K562 (cell line): Measurements from ENCODE around the gene ERMN. TPM values are rescaled to one million over a fixed set of nuclear protein-coding genes. Genes with fewer than 3 reads are reported as not detected.

Experiments
- ATAC-seq: fragments of 200-7000 bp; cut with Tn5 transposase; 3 replicates; pipeline ENCODE4 v1.9.1; 2020; ENCODE audit warnings: moderate library complexity
- BruUV-seq: library from RNA; stranded (reverse); fragments of 400-500 nt; replicated peaks from 2 replicates; lab custom pipeline; 2021; lab: Mats Ljungman, UMichigan
- CTCF ChIA-PET: fragments of 300-600 bp; formaldehyde crosslinking; extraction: SDS; loops from one replicate; lab custom pipeline; 2021; ENCODE audit warnings: low intra/inter-chr PET ratio; lab: Yijun Ruan, JAX
- POLR2A ChIA-PET: fragments of 300-600, 350-650 bp; sonication (Branson Sonifier 250); formaldehyde crosslinking; extraction: SDS; loops from one replicate; lab custom pipeline; 2021; ENCODE audit warnings: antibody characterized with exemption, inconsistent platforms; lab: Yijun Ruan, JAX
- DNase-seq, 4 experiments: peaks; one replicate each; pipeline versions ENCODE4 v3.0.0 to v3.0.0-alpha.2; 2011 to 2018; ENCODE audit warnings: low spot score in 3 of 4, mixed read lengths in 3 of 4; ENCODE audit errors: extremely low read depth in 1 of 4
- FAIRE-seq: peaks from 2 replicates; lab custom pipeline; 2011; peaks lifted over from hg19 to GRCh38; lab: Jason Lieb, UNC
- H2AFZ ChIP-seq: 2 replicates; pipeline ENCODE4 v1.6.0; 2011; ENCODE audit warnings: low read depth, low read length, control low read depth, inconsistent platforms
- H3K27ac ChIP-seq: fragments of 200-600 bp; 3 replicates; pipeline ENCODE4 v1.8.0; 2011; ENCODE audit warnings: low read depth, mild to moderate bottlenecking, control low read depth, inconsistent platforms, low read length, moderate library complexity, mixed read lengths; ENCODE audit errors: extremely low read depth
- H3K27me3 ChIP-seq, 2 experiments: fragments of 300-600 bp in 1 of 2; 2 replicates in 1 of 2; 3 replicates in 1 of 2; pipeline versions ENCODE4 v1.6.0 to v1.8.0; 2011; ENCODE audit warnings: inconsistent platforms in 2 of 2, low read length in 2 of 2, mild to moderate bottlenecking in 1 of 2, mixed read lengths in 1 of 2, moderate library complexity in 1 of 2; ENCODE audit not compliant: control insufficient read depth in 2 of 2, insufficient read depth in 2 of 2
- H3K36me3 ChIP-seq: fragments of 300-600 bp; 3 replicates; pipeline ENCODE4 v1.8.0; 2011; ENCODE audit warnings: mild to moderate bottlenecking, low read length, inconsistent platforms; ENCODE audit not compliant: control insufficient read depth, insufficient read depth
- H3K4me1 ChIP-seq, 2 experiments: fragments of 200-600 bp in 1 of 2; replicated peaks in 1 of 2; 2 replicates in 1 of 2; 3 replicates in 1 of 2; pipeline versions ENCODE4 v1.5.1 to v1.8.0; 2011; ENCODE audit warnings: inconsistent platforms in 2 of 2, low read length in 2 of 2, mild to moderate bottlenecking in 1 of 2, mixed read lengths in 1 of 2, moderate library complexity in 1 of 2; ENCODE audit not compliant: control insufficient read depth in 2 of 2, insufficient read depth in 2 of 2
- H3K4me2 ChIP-seq: 2 replicates; pipeline ENCODE4 v1.6.1; 2011; ENCODE audit warnings: low read length, control low read depth, inconsistent platforms, mixed read lengths; ENCODE audit not compliant: insufficient read depth
- H3K4me3 ChIP-seq: fragments of 200-600 bp; sonication (generic), shearing (Covaris generic); 2 replicates; pipeline ENCODE4 v1.5.1; 2016; ENCODE audit warnings: control low read depth, inconsistent platforms
- H3K79me2 ChIP-seq: fragments of 200-600 bp; 3 replicates; pipeline ENCODE4 v1.8.0; 2011; ENCODE audit warnings: low read length, inconsistent platforms; ENCODE audit not compliant: control insufficient read depth, insufficient read depth
- H3K9ac ChIP-seq, 2 experiments: 2 replicates each; pipeline versions ENCODE4 v1.6.0 to v1.6.1; 2011; ENCODE audit warnings: low read depth in 2 of 2, low read length in 2 of 2, control low read depth in 1 of 2, inconsistent platforms in 1 of 2, mild to moderate bottlenecking in 1 of 2, mixed read lengths in 1 of 2; ENCODE audit not compliant: insufficient read depth in 1 of 2
- H3K9me1 ChIP-seq: one replicate; pipeline ENCODE4 v1.6.0; 2011; ENCODE audit warnings: inconsistent platforms, mild to moderate bottlenecking, low read length, moderate library complexity; ENCODE audit not compliant: control insufficient read depth, insufficient read depth
- H3K9me3 ChIP-seq: replicated peaks from 2 replicates; pipeline ENCODE4 v1.5.1; 2011; ENCODE audit warnings: low read depth, low read length, inconsistent platforms; ENCODE audit not compliant: control insufficient read depth, insufficient read depth
- H4K20me1 ChIP-seq: replicated peaks from 2 replicates; pipeline ENCODE4 v1.6.1; 2011; ENCODE audit warnings: low read length, inconsistent platforms, mixed read lengths; ENCODE audit not compliant: control insufficient read depth, insufficient read depth
- CBFA2T2 ChIP-seq: fragments of 450-650 bp; conservative IDR thresholded peaks from 2 replicates; pipeline ENCODE4 v1.6.1; 2017; ENCODE audit warnings: mild to moderate bottlenecking
- RAD51 ChIP-seq: fragments of 450-650 bp; IDR thresholded peaks from 2 replicates; pipeline ENCODE4 v1.7.1; 2016; ENCODE audit warnings: low read depth, mild to moderate bottlenecking, borderline replicate concordance
- THAP7 ChIP-seq: fragments of 250-450 bp; sonication (Bioruptor Pico); IDR thresholded peaks from 2 replicates; pipeline ENCODE4 v1.5.0; 2021
- WGBS: fragments of 100-300 bp; shearing (Covaris generic); methylation state at CpG from one replicate; pipeline ENCODE4 v1.1.6; 2016; ENCODE audit warnings: low coverage, mixed read lengths; ENCODE audit not compliant: insufficient coverage; ENCODE audit errors: missing lambda C conversion rate; 5-methylcytosine and 5-hydroxymethylcytosine counted together
- in situ Hi-C: fragments of 300-500 bp; cut with MboI; formaldehyde crosslinking; loops from 4 replicates; pipeline ENCODE4 v1.15.0; 2018; ENCODE audit warnings: inconsistent platforms, mixed read lengths
- intact Hi-C: fragments of 100-400 bp; cut with micrococcal nuclease; formaldehyde crosslinking; loops from 2 replicates; pipeline ENCODE4 v1.14.2; 2022
- polyA plus RNA-seq, 8 experiments: library from polyadenylated mRNA; depleted of rRNA in 4 of 8; stranded (reverse) in 5 of 8; unstranded in 3 of 8; fragments of >200 nt; fragmentation: Nextera tagmentation in 2 of 8; fragmentation: Illumina TruSeq in 1 of 8; extraction: Ambion mirVana in 2 of 8; extraction: Trizol in 1 of 8; gene quantifications; 2 replicates each; pipeline versions ENCODE4 v1.2.1 to v1.2.3, GENCODE V29; 2011 to 2014; ENCODE audit warnings: inconsistent platforms in 1 of 8, missing spikeins in 1 of 8
- total RNA-seq, 7 experiments: library from RNA; depleted of rRNA in 6 of 7; stranded (reverse); fragments of >200 nt in 6 of 7; fragmentation: Illumina TruSeq in 2 of 7; extraction: Trizol in 2 of 7; gene quantifications; 2 replicates each; pipeline versions ENCODE4 v1.2.1 to v1.2.3, GENCODE V29; 2011 to 2021; ENCODE audit warnings: low replicate concordance in 1 of 7
- TF ChIP-seq, protein P1 (sequence below): sonication (generic); formaldehyde crosslinking; IDR thresholded peaks from 2 replicates; pipeline ENCODE4 v1.8.0; 2023; ENCODE audit warnings: mild to moderate bottlenecking, missing genetic modification reagents
- TF ChIP-seq, protein P2 (sequence below): fragments of 450-650 bp; formaldehyde crosslinking; IDR thresholded peaks from 2 replicates; pipeline ENCODE4 v1.4.0; 2020; ENCODE audit warnings: mild to moderate bottlenecking, mixed read lengths

The ERMN gene
- total and polyA plus RNA-seq, 9 of the 15 experiments (the other 6 are each of a cell fraction or from before 2014, with no cell fraction given), result 0.03 to 0.11 (median 0.05) TPM; not detected in 3

DNA sequence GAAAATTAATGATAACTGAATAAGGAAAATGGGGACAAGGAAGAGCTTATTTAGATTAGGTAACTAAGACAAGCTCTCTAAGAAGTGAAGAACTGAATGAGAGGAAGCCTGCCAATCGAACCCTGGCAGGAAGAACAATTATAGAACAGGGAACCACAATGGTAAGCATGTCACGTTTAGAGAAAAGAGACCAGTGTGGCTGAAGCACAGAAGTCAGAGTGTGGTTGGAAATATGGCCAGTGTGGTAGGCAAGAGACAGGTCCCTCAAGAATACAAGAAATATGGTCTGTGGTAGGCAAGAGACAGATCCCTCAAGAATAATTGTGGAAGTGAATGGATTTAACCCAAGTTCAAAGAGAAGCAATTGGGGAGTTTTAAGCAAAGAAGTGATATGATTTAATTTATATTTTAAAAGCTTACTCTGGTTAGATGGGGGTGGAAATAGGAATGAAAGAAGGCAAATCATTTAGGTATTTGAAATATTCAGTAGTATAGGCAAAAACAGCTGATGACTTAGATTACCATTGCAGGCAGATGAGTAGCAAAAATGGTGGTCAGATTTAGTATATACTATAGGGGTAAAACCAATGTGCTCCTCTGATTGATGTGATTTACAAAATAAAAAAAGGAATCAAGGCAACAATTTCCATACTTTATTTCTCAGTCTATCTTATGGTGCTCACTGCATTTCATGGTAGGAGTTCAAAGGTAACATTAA lies 38.8 kb upstream of the ERMN start (continued):
- no peak for TF ChIP-seq THAP7
- TF ChIP-seq, protein P1, sequence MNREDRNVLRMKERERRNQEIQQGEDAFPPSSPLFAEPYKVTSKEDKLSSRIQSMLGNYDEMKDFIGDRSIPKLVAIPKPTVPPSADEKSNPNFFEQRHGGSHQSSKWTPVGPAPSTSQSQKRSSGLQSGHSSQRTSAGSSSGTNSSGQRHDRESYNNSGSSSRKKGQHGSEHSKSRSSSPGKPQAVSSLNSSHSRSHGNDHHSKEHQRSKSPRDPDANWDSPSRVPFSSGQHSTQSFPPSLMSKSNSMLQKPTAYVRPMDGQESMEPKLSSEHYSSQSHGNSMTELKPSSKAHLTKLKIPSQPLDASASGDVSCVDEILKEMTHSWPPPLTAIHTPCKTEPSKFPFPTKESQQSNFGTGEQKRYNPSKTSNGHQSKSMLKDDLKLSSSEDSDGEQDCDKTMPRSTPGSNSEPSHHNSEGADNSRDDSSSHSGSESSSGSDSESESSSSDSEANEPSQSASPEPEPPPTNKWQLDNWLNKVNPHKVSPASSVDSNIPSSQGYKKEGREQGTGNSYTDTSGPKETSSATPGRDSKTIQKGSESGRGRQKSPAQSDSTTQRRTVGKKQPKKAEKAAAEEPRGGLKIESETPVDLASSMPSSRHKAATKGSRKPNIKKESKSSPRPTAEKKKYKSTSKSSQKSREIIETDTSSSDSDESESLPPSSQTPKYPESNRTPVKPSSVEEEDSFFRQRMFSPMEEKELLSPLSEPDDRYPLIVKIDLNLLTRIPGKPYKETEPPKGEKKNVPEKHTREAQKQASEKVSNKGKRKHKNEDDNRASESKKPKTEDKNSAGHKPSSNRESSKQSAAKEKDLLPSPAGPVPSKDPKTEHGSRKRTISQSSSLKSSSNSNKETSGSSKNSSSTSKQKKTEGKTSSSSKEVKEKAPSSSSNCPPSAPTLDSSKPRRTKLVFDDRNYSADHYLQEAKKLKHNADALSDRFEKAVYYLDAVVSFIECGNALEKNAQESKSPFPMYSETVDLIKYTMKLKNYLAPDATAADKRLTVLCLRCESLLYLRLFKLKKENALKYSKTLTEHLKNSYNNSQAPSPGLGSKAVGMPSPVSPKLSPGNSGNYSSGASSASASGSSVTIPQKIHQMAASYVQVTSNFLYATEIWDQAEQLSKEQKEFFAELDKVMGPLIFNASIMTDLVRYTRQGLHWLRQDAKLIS (CRISPR knock-in tag), result no peak

- no peak overlapping the region for H3K9ac ChIP-seq
- H3K4me3 ChIP-seq, result no peak overlapping the region
- no peaks in the 10 kb centered on the region for H3K4me1 ChIP-seq
- H4K20me1 ChIP-seq, result no peaks in the 10 kb centered on the region
- in situ Hi-C loops (no loop called here), intact Hi-C loops (no loop called here)
- H3K36me3 ChIP-seq, result no peaks in the 10 kb centered on the region
- no peak overlapping the region for H3K27ac ChIP-seq
- H3K4me2 ChIP-seq, result no peak overlapping the region
- TF ChIP-seq RAD51, result peak; percentile 61; the same call in 1 of the 2 replicates
- TF ChIP-seq CBFA2T2, result no peak
- TF ChIP-seq, protein P2, sequence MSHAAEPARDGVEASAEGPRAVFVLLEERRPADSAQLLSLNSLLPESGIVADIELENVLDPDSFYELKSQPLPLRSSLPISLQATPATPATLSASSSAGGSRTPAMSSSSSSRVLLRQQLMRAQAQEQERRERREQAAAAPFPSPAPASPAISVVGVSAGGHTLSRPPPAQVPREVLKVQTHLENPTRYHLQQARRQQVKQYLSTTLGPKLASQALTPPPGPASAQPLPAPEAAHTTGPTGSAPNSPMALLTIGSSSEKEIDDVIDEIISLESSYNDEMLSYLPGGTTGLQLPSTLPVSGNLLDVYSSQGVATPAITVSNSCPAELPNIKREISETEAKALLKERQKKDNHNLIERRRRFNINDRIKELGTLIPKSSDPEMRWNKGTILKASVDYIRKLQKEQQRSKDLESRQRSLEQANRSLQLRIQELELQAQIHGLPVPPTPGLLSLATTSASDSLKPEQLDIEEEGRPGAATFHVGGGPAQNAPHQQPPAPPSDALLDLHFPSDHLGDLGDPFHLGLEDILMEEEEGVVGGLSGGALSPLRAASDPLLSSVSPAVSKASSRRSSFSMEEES (CRISPR knock-in tag), result peak; percentile 92
- ATAC-seq (no peak), DNase-seq (no peak), FAIRE-seq (no peak)
- H3K79me2 ChIP-seq, result no peaks in the 10 kb centered on the region
- ChIA-PET CTCF (no interaction called here), POLR2A (no interaction called here)
- H2AFZ ChIP-seq, result no peak overlapping the region
- H3K27me3 ChIP-seq, result no peaks in the 10 kb centered on the region
- H3K9me3 ChIP-seq, result no peaks in the 10 kb centered on the region
- no TSS peak for BruUV-seq
- no peaks in the 10 kb centered on the region for H3K9me1 ChIP-seq
- 5% methylated on average over 2 of the region's 2 CpGs for WGBS
These were observed 38.0 kb upstream of the ERMN start for GRCh38 chr2:157363612-157364101.
